GM12801 (cell line): ENCODE data around the gene ABLIM2.

ENCODE experiments used
- TF ChIP-seq, protein P1 (sequence below): IDR thresholded peaks from one replicate; pipeline ENCODE4 v1.5.1; 2011; ENCODE audit warnings: control low read depth; ENCODE audit not compliant: insufficient read length; ENCODE audit errors: extremely low read depth

ABLIM2 gene

DNA sequence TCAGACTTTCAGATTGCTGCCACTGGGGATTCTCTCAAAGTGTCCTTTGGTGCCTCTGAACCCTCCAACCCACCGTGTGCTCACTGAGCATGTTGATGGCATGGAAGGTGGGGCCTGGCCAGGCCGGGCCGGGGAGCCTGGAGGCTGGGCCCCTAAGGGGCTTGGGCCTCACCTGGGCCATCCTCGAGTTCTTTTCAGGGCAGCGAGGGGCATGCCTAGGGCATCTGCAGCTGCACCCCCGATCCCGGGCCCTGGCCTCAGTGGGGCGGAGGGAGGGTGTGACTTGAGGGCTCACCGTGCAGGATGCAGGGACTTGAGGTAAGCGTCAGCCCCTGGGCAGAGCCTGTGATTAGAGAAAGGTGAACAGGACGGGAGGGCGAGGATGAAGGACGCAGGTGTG is 38.9 kb upstream of the ABLIM2 start:
- TF ChIP-seq, protein P1, sequence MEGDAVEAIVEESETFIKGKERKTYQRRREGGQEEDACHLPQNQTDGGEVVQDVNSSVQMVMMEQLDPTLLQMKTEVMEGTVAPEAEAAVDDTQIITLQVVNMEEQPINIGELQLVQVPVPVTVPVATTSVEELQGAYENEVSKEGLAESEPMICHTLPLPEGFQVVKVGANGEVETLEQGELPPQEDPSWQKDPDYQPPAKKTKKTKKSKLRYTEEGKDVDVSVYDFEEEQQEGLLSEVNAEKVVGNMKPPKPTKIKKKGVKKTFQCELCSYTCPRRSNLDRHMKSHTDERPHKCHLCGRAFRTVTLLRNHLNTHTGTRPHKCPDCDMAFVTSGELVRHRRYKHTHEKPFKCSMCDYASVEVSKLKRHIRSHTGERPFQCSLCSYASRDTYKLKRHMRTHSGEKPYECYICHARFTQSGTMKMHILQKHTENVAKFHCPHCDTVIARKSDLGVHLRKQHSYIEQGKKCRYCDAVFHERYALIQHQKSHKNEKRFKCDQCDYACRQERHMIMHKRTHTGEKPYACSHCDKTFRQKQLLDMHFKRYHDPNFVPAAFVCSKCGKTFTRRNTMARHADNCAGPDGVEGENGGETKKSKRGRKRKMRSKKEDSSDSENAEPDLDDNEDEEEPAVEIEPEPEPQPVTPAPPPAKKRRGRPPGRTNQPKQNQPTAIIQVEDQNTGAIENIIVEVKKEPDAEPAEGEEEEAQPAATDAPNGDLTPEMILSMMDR, result no peak

DNA sequence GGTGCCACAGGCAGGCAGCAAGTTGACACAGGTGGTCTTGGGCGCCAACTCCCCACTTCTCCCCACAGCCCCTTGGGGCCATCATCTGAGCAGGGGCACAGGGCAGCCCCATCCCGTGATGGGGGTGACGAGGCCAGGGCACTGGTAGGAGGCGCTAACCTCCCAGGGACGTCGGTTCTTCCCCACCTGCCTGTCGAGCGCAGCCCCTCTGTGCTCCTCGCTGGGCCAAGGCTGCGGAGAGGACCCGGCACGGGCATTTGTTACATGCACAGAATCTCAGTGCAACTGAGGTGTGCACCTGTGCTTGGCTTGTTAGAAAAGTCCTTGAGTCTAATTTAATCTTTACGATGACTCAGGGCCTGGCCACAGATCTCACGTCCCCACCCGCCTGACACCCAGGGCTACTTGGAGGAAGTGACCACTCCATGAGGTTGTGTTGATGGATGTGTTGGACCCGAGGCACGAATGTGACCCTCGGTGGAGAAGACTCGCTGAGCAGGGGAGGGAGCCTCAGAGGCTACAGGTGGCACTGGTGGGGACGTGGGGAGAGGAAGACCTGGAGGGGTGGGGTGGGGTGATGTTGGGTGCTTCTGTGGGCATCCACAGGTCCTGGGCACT is 37.3 kb upstream of the ABLIM2 start:
- TF ChIP-seq, protein P1, result no peak

DNA sequence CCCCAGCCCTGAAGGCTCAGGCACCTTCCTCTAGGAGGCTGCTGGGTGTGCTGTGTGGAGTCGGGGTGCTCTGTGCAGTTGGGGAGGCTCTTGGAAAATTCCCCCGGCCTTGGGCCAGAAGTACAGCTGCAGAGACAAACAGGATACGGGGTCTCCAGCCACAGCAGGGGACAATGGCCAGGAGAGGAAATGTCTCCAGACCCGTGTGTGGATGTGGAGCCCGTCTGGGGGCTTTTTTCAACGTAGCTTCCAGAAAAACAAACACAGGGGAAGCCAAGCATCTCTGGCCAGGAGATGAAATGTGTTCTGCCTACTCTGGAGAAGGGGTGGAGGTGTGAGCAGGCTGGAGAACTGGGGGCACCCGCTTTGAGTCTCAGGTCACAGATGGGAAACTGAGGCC is 36.8 kb upstream of the ABLIM2 start:
- TF ChIP-seq, protein P1, result no peak

DNA sequence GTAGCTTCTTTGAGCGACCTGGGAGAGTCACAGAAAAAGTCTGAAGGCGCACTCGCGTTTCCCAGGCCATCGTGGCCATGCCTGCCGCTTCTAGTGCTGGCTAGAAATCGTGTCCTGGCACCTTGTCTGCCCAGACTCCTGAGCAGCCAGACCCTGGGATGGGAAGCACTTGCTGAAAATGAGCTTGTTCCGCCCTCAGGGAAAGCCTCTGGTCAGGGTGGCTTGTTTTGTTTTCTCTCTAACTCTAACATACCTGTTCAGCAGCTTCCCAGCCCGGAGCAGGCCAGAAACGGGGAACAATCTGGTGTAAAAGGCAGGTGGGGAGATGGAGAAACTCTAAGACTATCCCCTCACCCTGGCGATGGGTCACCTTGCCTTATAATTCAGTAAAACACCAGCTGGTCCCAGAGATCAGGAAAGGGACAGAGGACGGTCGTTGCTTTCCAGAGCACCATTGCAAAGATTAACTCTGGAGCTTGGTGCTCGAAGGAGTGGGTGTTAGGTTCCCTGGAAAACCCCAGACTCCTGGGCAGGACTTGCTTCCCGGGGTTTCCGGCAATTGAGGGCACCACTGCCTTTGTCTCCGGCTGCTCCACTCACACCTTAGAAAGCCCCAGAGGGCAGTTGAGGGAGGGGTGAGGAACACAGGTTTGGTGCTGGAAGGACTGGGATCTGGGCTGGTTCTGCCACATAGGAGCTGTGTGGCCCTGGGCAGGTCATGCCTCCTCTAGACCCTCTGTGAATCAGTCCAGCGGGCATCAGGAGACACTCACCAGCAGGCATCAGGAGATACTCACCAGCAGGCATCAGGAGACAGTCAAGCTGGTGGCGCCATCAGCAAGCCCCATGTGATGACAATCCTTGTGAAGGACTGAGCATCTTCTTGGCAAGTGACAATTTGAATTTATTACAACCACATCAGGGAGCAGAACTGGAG is 36.0 kb upstream of the ABLIM2 start:
- TF ChIP-seq, protein P1, result no peak

DNA sequence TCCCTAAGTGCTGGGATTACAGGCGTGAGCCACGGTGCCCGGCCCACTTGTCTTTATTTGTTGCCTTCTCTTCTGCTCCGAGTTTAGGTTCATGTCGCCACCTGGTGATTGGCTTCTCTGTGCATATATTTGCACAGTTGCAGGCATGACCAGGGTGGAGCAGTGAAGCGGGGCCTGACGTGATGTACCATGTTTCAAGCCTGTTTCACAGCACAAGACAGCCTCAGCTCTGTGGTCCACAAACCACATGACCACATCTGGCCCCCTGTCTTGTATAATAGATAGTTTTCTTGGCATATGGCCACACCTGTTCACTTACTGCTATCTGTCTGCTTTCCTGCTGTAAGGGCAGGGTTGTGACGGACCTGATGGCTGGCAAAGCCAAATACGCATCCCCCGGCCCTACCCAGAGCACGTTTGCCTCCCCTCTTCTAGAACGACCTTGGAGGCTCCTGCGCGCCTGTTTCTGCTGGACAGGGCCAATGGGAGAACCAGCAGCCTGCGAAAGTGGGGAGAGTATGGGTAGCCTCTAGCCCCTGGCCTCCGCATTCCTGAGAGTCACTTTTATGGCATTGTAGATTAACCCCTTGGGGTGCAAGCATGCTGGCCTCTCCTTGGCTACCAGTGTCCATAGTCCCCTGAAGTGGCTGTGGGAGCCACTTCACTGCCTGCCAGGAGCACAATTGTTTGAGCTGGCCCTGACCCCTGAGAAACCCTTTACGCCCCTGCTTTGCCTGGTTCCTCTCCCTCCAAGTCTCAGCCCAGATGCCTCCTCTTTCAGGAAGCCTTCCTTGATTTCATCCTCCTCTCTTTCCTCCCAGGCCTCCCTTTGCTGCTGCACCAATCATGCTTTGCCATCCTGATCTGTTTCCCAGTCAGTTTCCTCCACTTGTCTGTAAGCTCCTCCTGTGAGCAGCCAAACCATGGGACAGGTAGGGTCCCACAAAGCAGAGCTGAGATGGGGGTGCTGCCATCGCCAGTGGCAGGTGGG is 34.4 kb upstream of the ABLIM2 start:
- TF ChIP-seq, protein P1, result no peak

DNA sequence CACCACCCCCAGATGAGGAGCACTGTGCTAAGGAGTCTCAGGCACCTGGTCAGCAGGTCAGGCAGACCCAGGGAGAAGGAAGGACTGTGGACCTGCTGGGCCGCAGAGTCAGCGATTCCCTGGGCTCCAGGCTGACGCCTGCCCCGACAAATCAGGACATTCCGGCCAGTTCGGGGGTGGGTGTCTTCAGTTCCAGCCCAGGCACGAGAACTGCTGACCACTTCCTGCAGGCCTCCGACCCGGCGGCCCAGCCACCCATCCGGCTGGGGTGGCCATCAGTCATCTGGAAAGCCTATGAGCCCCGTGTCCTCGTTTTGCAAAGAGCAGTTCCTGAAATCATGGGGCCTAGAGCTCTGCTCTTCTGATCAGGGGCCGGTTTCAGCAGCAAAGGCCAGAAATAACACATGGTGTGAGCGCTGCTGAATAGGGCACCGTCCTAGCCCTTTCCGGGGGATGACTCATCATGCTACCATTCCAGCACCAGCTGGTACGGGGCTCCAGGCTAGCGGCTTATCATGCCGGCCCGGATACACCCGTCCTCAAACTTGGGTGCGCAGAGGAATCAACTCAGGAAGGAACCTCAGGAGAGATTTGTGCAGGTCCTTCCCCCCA is 32.6 kb upstream of the ABLIM2 start:
- TF ChIP-seq, protein P1, result no peak
